ENCODE measurements around the gene ZNF236. TPM values are rescaled to one million over a fixed set of nuclear protein-coding genes. Genes with fewer than 3 reads are reported as not detected.

Gene ZNF236
- polyA plus RNA-seq, 1 donor from 2014 or later: 7.7 TPM

- Histone ChIP-seq H3K79me2 (replicated peaks; ENCODE audit: insufficient read depth, low read length) (no peaks in the 10 kb centered on the region), H3K4me3 (ENCODE audit: low read length) (no peak overlapping the region), H3K4me2 (ENCODE audit: low read length) (no peak overlapping the region), H3K36me3 (ENCODE audit: insufficient read depth, low read length) (peaks cover 32% of the 10 kb centered on the region), H3K27ac (ENCODE audit: low read length) (no peak overlapping the region), H3K27me3 (ENCODE audit: insufficient read depth, low read depth, low read length) (no peaks in the 10 kb centered on the region), H4K20me1 (ENCODE audit: insufficient read depth) (no peaks in the 10 kb centered on the region), H3K9me3 (ENCODE audit: low read length) (peaks cover 6% of the 10 kb centered on the region), H3K9me2 (ENCODE audit: insufficient read depth, low read length) (no peaks in the 10 kb centered on the region), H2AFZ (ENCODE audit: low read depth, low read length) (no peak overlapping the region), H3F3A (ENCODE audit: insufficient read depth, low read length, poor library complexity, severe bottlenecking) (no peaks in the 10 kb centered on the region), H3K9ac (ENCODE audit: low read length) (no peak overlapping the region)
- no peak for TF ChIP-seq CTCF (IDR thresholded peaks at IDR 0.05; ENCODE audit: poor library complexity, severe bottlenecking)
Observed at GRCh38 chr18:76894566-76895346, 72.4 kb downstream of the ZNF236 start.

- Histone ChIP-seq H3K9ac (ENCODE audit: low read length) (no peak overlapping the region), H3F3A (ENCODE audit: insufficient read depth, low read length, poor library complexity, severe bottlenecking) (no peaks in the 10 kb centered on the region), H3K79me2 (replicated peaks; ENCODE audit: insufficient read depth, low read length) (no peaks in the 10 kb centered on the region), H4K20me1 (ENCODE audit: insufficient read depth) (no peaks in the 10 kb centered on the region), H3K4me2 (ENCODE audit: low read length) (no peak overlapping the region), H3K27me3 (ENCODE audit: insufficient read depth, low read depth, low read length) (no peaks in the 10 kb centered on the region), H2AFZ (ENCODE audit: low read depth, low read length) (no peak overlapping the region), H3K4me3 (ENCODE audit: low read length) (no peak overlapping the region), H3K9me2 (ENCODE audit: insufficient read depth, low read length) (no peaks in the 10 kb centered on the region), H3K27ac (ENCODE audit: low read length) (no peak overlapping the region), H3K36me3 (ENCODE audit: insufficient read depth, low read length) (peaks cover 32% of the 10 kb centered on the region), H3K9me3 (ENCODE audit: low read length) (peaks cover 6% of the 10 kb centered on the region)
- TF ChIP-seq RAD21 (conservative IDR thresholded peaks at IDR 0.05): no peak
- no peak for TF ChIP-seq POLR2AphosphoS5 (IDR thresholded peaks at IDR 0.05)
- no peak for TF ChIP-seq MXI1 (conservative IDR thresholded peaks at IDR 0.05; ENCODE audit: poor library complexity, severe bottlenecking)
Observed at GRCh38 chr18:76895498-76895897, 73.1 kb downstream of the ZNF236 start.

- H3K9ac ChIP-seq (ENCODE audit: low read length): no peak overlapping the region
- peaks cover 6% of the 10 kb centered on the region for H3K9me3 ChIP-seq (ENCODE audit: low read length)
- no peaks in the 10 kb centered on the region for H3K79me2 ChIP-seq (replicated peaks; ENCODE audit: insufficient read depth, low read length)
- H4K20me1 ChIP-seq (ENCODE audit: insufficient read depth): no peaks in the 10 kb centered on the region
- H3K4me2 ChIP-seq (ENCODE audit: low read length): no peak overlapping the region
- no peaks in the 10 kb centered on the region for H3F3A ChIP-seq (ENCODE audit: insufficient read depth, low read length, poor library complexity, severe bottlenecking)
- peaks cover 34% of the 10 kb centered on the region for H3K36me3 ChIP-seq (ENCODE audit: insufficient read depth, low read length)
- H3K27me3 ChIP-seq (ENCODE audit: insufficient read depth, low read depth, low read length): no peaks in the 10 kb centered on the region
- H3K27ac ChIP-seq (ENCODE audit: low read length): no peak overlapping the region
- TF ChIP-seq RAD21 (conservative IDR thresholded peaks at IDR 0.05) (no peak), POLR2AphosphoS5 (IDR thresholded peaks at IDR 0.05) (no peak)
- H3K9me2 ChIP-seq (ENCODE audit: insufficient read depth, low read length): no peaks in the 10 kb centered on the region
- no peak overlapping the region for H3K4me3 ChIP-seq (ENCODE audit: low read length)
- no peak overlapping the region for H2AFZ ChIP-seq (ENCODE audit: low read depth, low read length)
Observed at GRCh38 chr18:76896677-76897076, 74.3 kb downstream of the ZNF236 start.

- Histone ChIP-seq H4K20me1 (ENCODE audit: insufficient read depth) (no peaks in the 10 kb centered on the region), H3K27ac (ENCODE audit: low read length) (no peak overlapping the region), H3K4me2 (ENCODE audit: low read length) (no peak overlapping the region), H3K9ac (ENCODE audit: low read length) (no peak overlapping the region), H3K27me3 (ENCODE audit: insufficient read depth, low read depth, low read length) (no peaks in the 10 kb centered on the region), H3K36me3 (ENCODE audit: insufficient read depth, low read length) (peaks cover 32% of the 10 kb centered on the region), H2AFZ (ENCODE audit: low read depth, low read length) (no peak overlapping the region), H3K9me2 (ENCODE audit: insufficient read depth, low read length) (no peaks in the 10 kb centered on the region), H3K9me3 (ENCODE audit: low read length) (peaks cover 6% of the 10 kb centered on the region), H3K4me3 (ENCODE audit: low read length) (no peak overlapping the region), H3F3A (ENCODE audit: insufficient read depth, low read length, poor library complexity, severe bottlenecking) (no peaks in the 10 kb centered on the region), H3K79me2 (replicated peaks; ENCODE audit: insufficient read depth, low read length) (no peaks in the 10 kb centered on the region)
- no peak for TF ChIP-seq SMC3 (conservative IDR thresholded peaks at IDR 0.05; ENCODE audit: poor library complexity)
- no peak for TF ChIP-seq EP300 (conservative IDR thresholded peaks at IDR 0.05; ENCODE audit: poor library complexity, severe bottlenecking)
- TF ChIP-seq CTCF (IDR thresholded peaks at IDR 0.05; ENCODE audit: poor library complexity, severe bottlenecking): no peak
- TF ChIP-seq EZH2 (IDR thresholded peaks at IDR 0.05; ENCODE audit: borderline replicate concordance, insufficient read depth, low read length, poor library complexity, severe bottlenecking): no peak
- no peak for TF ChIP-seq TAF1 (IDR thresholded peaks at IDR 0.05; ENCODE audit: low read depth)
Observed at GRCh38 chr18:76897257-76897656, 74.9 kb downstream of the ZNF236 start.

All from neural cell (in vitro differentiated cells).